SK-N-SH (cell line): ENCODE data around the gene ARAP2. TPM values are rescaled to one million over a fixed set of nuclear protein-coding genes. Genes with fewer than 3 reads are reported as not detected.

Experiments
- CTCF ChIA-PET: fragments of 300-600, 350-600 bp; formaldehyde crosslinking; extraction: SDS; loops from one replicate; lab custom pipeline; 2021; lab: Yijun Ruan, JAX
- POLR2A ChIA-PET: fragments of 350-600 bp; sonication (Branson Sonifier 250); formaldehyde crosslinking; extraction: SDS; loops from one replicate; lab custom pipeline; 2020; ENCODE audit warnings: antibody characterized with exemption, inconsistent platforms; lab: Yijun Ruan, JAX
- DNase-seq: peaks from one replicate; pipeline ENCODE4 v3.0.0; 2012
- H2AFZ ChIP-seq: fragments of 200-600 bp; sonication (generic); 2 replicates; pipeline ENCODE4 v1.8.1; 2016; ENCODE audit warnings: antibody characterized with exemption, mild to moderate bottlenecking, low read depth
- H3F3A ChIP-seq: fragments of 200-600 bp; sonication (generic); replicated peaks from 2 replicates; pipeline ENCODE3; 2016; ENCODE audit warnings: antibody characterized with exemption, mild to moderate bottlenecking; ENCODE audit not compliant: insufficient read depth
- H3K27ac ChIP-seq, 2 experiments: fragments of 200-500 bp in 1 of 2; fragments of 200-600 bp in 1 of 2; sonication (Bioruptor generic) in 1 of 2; sonication (generic), shearing (Covaris generic) in 1 of 2; 2 replicates each; pipeline versions ENCODE4 v1.5.1 to v1.6.1; 2014 to 2016; ENCODE audit warnings: low read depth in 2 of 2, inconsistent platforms in 1 of 2, low read length in 1 of 2, mild to moderate bottlenecking in 1 of 2, mixed read lengths in 1 of 2
- H3K27me3 ChIP-seq: fragments of 200-600 bp; sonication (generic), shearing (Covaris generic); 2 replicates; pipeline ENCODE4 v1.6.1; 2016; ENCODE audit warnings: mixed run types; ENCODE audit not compliant: insufficient read depth
- H3K36me3 ChIP-seq, 2 experiments: fragments of 200-500 bp in 1 of 2; fragments of 200-600 bp in 1 of 2; sonication (Bioruptor generic) in 1 of 2; sonication (generic) in 1 of 2; replicated peaks in 1 of 2; 2 replicates each; pipeline versions ENCODE3 to v1.5.1; 2014 to 2016; ENCODE audit warnings: low read length in 1 of 2, mild to moderate bottlenecking in 1 of 2; ENCODE audit not compliant: insufficient read depth in 2 of 2, control insufficient read depth in 1 of 2
- H3K4me1 ChIP-seq, 2 experiments: fragments of 200-500 bp in 1 of 2; fragments of 200-600 bp in 1 of 2; sonication (Bioruptor generic) in 1 of 2; sonication (generic), shearing (Covaris generic) in 1 of 2; 2 replicates each; pipeline versions ENCODE4 v1.5.1 to v1.6.1; 2014 to 2016; ENCODE audit warnings: low read depth in 1 of 2, low read length in 1 of 2, mixed run types in 1 of 2; ENCODE audit not compliant: insufficient read depth in 2 of 2, control insufficient read depth in 1 of 2
- H3K4me2 ChIP-seq: fragments of 200-600 bp; sonication (generic), shearing (Covaris generic); 2 replicates; pipeline ENCODE4 v1.6.1; 2017; ENCODE audit warnings: mixed run types
- H3K4me3 ChIP-seq, 2 experiments: fragments of 200-500 bp in 1 of 2; fragments of 200-600 bp in 1 of 2; sonication (Bioruptor generic) in 1 of 2; sonication (generic), shearing (Covaris generic) in 1 of 2; 2 replicates each; pipeline versions ENCODE4 v1.5.1 to v1.8.1; 2014 to 2016; ENCODE audit warnings: low read depth in 2 of 2, inconsistent platforms in 1 of 2, low read length in 1 of 2, mild to moderate bottlenecking in 1 of 2, mixed read lengths in 1 of 2, moderate library complexity in 1 of 2
- H3K79me2 ChIP-seq: fragments of 200-600 bp; sonication (generic); 2 replicates; pipeline ENCODE4 v1.8.1; 2017; ENCODE audit warnings: mild to moderate bottlenecking; ENCODE audit not compliant: insufficient read depth
- H3K9ac ChIP-seq: fragments of 200-600 bp; sonication (generic); 2 replicates; pipeline ENCODE4 v1.6.1; 2017; ENCODE audit warnings: mixed run types
- H3K9me2 ChIP-seq: fragments of 200-600 bp; sonication (generic); 2 replicates; pipeline ENCODE4 v1.6.1; 2017; ENCODE audit warnings: mixed run types
- H3K9me3 ChIP-seq: fragments of 200-600 bp; sonication (generic); 2 replicates; pipeline ENCODE4 v1.6.1; 2017; ENCODE audit warnings: mixed run types, mild to moderate bottlenecking, moderate library complexity
- H4K20me1 ChIP-seq: fragments of 200-600 bp; sonication (generic); 2 replicates; pipeline ENCODE4 v1.6.1; 2017; ENCODE audit warnings: mild to moderate bottlenecking, mixed run types; ENCODE audit not compliant: insufficient read depth
- FOSL2 ChIP-seq: IDR thresholded peaks from 2 replicates; pipeline ENCODE4 v1.4.0; 2012; ENCODE audit warnings: low read depth, mild to moderate bottlenecking, moderate library complexity, borderline replicate concordance
- FOXM1 ChIP-seq: IDR thresholded peaks from 2 replicates; pipeline ENCODE4 v1.4.0; 2012; ENCODE audit warnings: low read depth, mild to moderate bottlenecking
- RFX5 ChIP-seq: IDR thresholded peaks from 2 replicates; pipeline ENCODE4 v1.6.1; 2012; ENCODE audit warnings: mild to moderate bottlenecking, improper control_type of control experiment, low read length
- SIN3A ChIP-seq: IDR thresholded peaks from 2 replicates; pipeline ENCODE4 v1.6.1; 2012; ENCODE audit warnings: low read depth, mild to moderate bottlenecking, low read length, moderate library complexity, borderline replicate concordance
- SMC3 ChIP-seq: IDR thresholded peaks from 2 replicates; pipeline ENCODE4 v1.6.1; 2012; ENCODE audit warnings: low read depth, low read length, improper control_type of control experiment
- TAF1 ChIP-seq: IDR thresholded peaks from 2 replicates; pipeline ENCODE4 v1.6.1; 2012; ENCODE audit warnings: low read depth, mild to moderate bottlenecking, low read length, moderate library complexity, borderline replicate concordance
- WGBS: methylation state at CpG from one replicate; pipeline ENCODE4 v1.1.6; 2017; ENCODE audit warnings: low lambda C conversion rate; 5-methylcytosine and 5-hydroxymethylcytosine counted together
- polyA plus RNA-seq, 3 experiments: library from polyadenylated mRNA; depleted of rRNA; stranded (reverse); fragments of >200 nt; gene quantifications; 2 replicates each; pipeline ENCODE4 v1.2.3, GENCODE V29; 2012
- TF ChIP-seq, protein P1 (sequence below): IDR thresholded peaks from 2 replicates; pipeline ENCODE4; 2012
- TF ChIP-seq, protein P2 (sequence below): IDR thresholded peaks from 2 replicates; pipeline ENCODE4 v1.6.1; 2012; ENCODE audit warnings: mild to moderate bottlenecking, low read depth, low read length, moderate library complexity
- TF ChIP-seq, protein P3 (sequence below): IDR thresholded peaks from 2 replicates; pipeline ENCODE4 v1.4.0; 2012; ENCODE audit warnings: low read depth, borderline replicate concordance

ARAP2 gene
- polyA plus RNA-seq, 1 of the 3 experiments (the other 2 are of a cell fraction), result not detected

DNA sequence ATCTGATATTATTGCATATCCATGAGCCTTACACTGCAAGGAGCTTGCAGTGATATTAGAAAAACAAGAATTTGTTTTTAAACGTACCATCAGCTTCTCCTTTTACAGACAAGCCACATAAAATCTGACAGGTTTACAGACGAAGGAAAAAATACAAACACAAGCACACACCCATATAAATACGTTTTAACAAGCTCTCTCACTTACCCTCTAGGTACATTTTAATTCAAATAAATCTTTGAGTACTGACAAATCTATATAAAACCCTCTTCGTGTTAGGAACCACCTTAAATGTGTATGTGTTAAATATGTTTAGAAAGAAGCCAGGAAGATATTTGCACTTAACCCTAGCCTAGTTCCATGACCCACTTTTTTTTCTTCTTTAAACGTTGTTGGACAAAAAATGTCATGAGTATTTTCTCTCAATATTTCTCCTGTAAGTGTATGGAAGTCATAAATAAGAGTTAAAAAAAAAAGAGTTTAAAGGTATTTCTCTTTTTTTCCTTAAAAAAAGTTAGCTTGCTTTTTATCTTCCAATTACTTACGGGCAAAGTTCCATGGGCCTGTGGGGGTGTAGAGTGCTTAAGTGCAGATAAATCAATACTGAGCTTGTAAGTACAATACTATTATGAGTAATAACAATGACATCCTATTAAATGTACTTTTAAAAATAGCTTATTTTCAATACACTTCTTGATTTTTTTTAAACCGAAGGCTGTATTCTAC is 1.5 kb downstream of the ARAP2 start:
- no peaks in the 10 kb centered on the region for H3K4me1 ChIP-seq
- H3K4me2 ChIP-seq, result no peak overlapping the region
- no peaks in the 10 kb centered on the region for H3K79me2 ChIP-seq
- TF ChIP-seq, protein P1, sequence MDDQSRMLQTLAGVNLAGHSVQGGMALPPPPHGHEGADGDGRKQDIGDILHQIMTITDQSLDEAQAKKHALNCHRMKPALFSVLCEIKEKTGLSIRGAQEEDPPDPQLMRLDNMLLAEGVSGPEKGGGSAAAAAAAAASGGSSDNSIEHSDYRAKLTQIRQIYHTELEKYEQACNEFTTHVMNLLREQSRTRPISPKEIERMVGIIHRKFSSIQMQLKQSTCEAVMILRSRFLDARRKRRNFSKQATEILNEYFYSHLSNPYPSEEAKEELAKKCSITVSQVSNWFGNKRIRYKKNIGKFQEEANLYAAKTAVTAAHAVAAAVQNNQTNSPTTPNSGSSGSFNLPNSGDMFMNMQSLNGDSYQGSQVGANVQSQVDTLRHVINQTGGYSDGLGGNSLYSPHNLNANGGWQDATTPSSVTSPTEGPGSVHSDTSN, result no peak
- TF ChIP-seq, protein P2, sequence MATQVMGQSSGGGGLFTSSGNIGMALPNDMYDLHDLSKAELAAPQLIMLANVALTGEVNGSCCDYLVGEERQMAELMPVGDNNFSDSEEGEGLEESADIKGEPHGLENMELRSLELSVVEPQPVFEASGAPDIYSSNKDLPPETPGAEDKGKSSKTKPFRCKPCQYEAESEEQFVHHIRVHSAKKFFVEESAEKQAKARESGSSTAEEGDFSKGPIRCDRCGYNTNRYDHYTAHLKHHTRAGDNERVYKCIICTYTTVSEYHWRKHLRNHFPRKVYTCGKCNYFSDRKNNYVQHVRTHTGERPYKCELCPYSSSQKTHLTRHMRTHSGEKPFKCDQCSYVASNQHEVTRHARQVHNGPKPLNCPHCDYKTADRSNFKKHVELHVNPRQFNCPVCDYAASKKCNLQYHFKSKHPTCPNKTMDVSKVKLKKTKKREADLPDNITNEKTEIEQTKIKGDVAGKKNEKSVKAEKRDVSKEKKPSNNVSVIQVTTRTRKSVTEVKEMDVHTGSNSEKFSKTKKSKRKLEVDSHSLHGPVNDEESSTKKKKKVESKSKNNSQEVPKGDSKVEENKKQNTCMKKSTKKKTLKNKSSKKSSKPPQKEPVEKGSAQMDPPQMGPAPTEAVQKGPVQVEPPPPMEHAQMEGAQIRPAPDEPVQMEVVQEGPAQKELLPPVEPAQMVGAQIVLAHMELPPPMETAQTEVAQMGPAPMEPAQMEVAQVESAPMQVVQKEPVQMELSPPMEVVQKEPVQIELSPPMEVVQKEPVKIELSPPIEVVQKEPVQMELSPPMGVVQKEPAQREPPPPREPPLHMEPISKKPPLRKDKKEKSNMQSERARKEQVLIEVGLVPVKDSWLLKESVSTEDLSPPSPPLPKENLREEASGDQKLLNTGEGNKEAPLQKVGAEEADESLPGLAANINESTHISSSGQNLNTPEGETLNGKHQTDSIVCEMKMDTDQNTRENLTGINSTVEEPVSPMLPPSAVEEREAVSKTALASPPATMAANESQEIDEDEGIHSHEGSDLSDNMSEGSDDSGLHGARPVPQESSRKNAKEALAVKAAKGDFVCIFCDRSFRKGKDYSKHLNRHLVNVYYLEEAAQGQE, result no peak
- TF ChIP-seq, protein P3, sequence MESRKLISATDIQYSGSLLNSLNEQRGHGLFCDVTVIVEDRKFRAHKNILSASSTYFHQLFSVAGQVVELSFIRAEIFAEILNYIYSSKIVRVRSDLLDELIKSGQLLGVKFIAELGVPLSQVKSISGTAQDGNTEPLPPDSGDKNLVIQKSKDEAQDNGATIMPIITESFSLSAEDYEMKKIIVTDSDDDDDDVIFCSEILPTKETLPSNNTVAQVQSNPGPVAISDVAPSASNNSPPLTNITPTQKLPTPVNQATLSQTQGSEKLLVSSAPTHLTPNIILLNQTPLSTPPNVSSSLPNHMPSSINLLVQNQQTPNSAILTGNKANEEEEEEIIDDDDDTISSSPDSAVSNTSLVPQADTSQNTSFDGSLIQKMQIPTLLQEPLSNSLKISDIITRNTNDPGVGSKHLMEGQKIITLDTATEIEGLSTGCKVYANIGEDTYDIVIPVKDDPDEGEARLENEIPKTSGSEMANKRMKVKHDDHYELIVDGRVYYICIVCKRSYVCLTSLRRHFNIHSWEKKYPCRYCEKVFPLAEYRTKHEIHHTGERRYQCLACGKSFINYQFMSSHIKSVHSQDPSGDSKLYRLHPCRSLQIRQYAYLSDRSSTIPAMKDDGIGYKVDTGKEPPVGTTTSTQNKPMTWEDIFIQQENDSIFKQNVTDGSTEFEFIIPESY, result no peak
- TF ChIP-seq FOXM1 (no peak), SIN3A (no peak), TAF1 (no peak), SMC3 (no peak), FOSL2 (no peak), RFX5 (no peak)
- no peak overlapping the region for H3K27ac ChIP-seq
- H3K36me3 ChIP-seq, result no peaks in the 10 kb centered on the region
- ChIA-PET CTCF (interaction anchor here (0.6 to 1.1 kb wide), 2 partner anchors 41 to 1476 kb away, joined by 3 to 4 read pairs; no protein-coding TSS in a partner anchor), POLR2A (no interaction called here)
- H3K4me3 ChIP-seq, result no peak overlapping the region
- peaks cover 14% of the 10 kb centered on the region for H3K27me3 ChIP-seq
- H3F3A ChIP-seq, result no peaks in the 10 kb centered on the region
- H3K9me3 ChIP-seq, result no peaks in the 10 kb centered on the region
- DNase-seq, result no peak
- no peaks in the 10 kb centered on the region for H3K9me2 ChIP-seq
- WGBS, result 3% methylated on average over 7 of the region's 7 CpGs
- H4K20me1 ChIP-seq, result no peaks in the 10 kb centered on the region
- no peak overlapping the region for H2AFZ ChIP-seq
- no peak overlapping the region for H3K9ac ChIP-seq
